OCI-LY1 (cell line): ENCODE measurements around the gene TANC1.

ENCODE experiments used
- H2AFZ ChIP-seq: fragments of 200-600 bp; sonication (generic), shearing (Covaris generic); 2 replicates; pipeline ENCODE4 v1.6.0; 2014; ENCODE audit warnings: antibody characterized with exemption, mild to moderate bottlenecking, low read length
- H3F3A ChIP-seq: fragments of 200-600 bp; sonication (generic), shearing (Covaris generic); 2 replicates; pipeline ENCODE4 v1.6.0; 2014; ENCODE audit warnings: mild to moderate bottlenecking, antibody characterized with exemption, low read length, moderate library complexity; ENCODE audit not compliant: insufficient read depth
- H3K27ac ChIP-seq: fragments of 200-600 bp; sonication (generic); 2 replicates; pipeline ENCODE4 v1.5.1; 2014; ENCODE audit warnings: low read length, mixed run types, mild to moderate bottlenecking, low read depth; ENCODE audit not compliant: poor library complexity, severe bottlenecking
- H3K27me3 ChIP-seq: fragments of 200-600 bp; sonication (generic); 2 replicates; pipeline ENCODE4 v1.6.0; 2014; ENCODE audit warnings: antibody characterized with exemption, mild to moderate bottlenecking, low read length, moderate library complexity; ENCODE audit not compliant: insufficient read depth
- H3K36me3 ChIP-seq: fragments of 200-600 bp; sonication (generic); 2 replicates; pipeline ENCODE4 v1.6.1; 2014; ENCODE audit warnings: mild to moderate bottlenecking, antibody characterized with exemption, low read length, moderate library complexity, mixed read lengths; ENCODE audit not compliant: insufficient read depth
- H3K4me1 ChIP-seq: fragments of 200-600 bp; sonication (generic); 2 replicates; pipeline ENCODE4 v1.5.1; 2014; ENCODE audit warnings: mild to moderate bottlenecking, low read length, moderate library complexity; ENCODE audit not compliant: insufficient read depth, severe bottlenecking
- H3K4me2 ChIP-seq: fragments of 200-600 bp; sonication (generic), shearing (Covaris generic); 2 replicates; pipeline ENCODE4 v1.6.1; 2014; ENCODE audit warnings: low read length
- H3K4me3 ChIP-seq: fragments of 200-600 bp; sonication (generic); 2 replicates; pipeline ENCODE4 v1.5.1; 2014; ENCODE audit warnings: low read length, low read depth, mild to moderate bottlenecking, mixed read lengths; ENCODE audit not compliant: poor library complexity, severe bottlenecking
- H3K79me2 ChIP-seq: fragments of 200-600 bp; shearing (Covaris generic); 2 replicates; pipeline ENCODE4 v1.6.1; 2016; ENCODE audit warnings: mixed run types, low read length, mixed read lengths; ENCODE audit not compliant: insufficient read depth
- H3K9ac ChIP-seq: fragments of 200-600 bp; sonication (generic), shearing (Covaris generic); 2 replicates; pipeline ENCODE4 v1.6.1; 2014; ENCODE audit warnings: mild to moderate bottlenecking, low read length, mixed read lengths
- H3K9me2 ChIP-seq: fragments of 200-600 bp; sonication (generic), shearing (Covaris generic); 2 replicates; pipeline ENCODE4 v1.6.1; 2014; ENCODE audit warnings: low read depth, mild to moderate bottlenecking, low read length, mixed read lengths
- H3K9me3 ChIP-seq: fragments of 200-600 bp; shearing (Covaris generic); 2 replicates; pipeline ENCODE4 v1.6.1; 2014; ENCODE audit warnings: low read length, mixed read lengths
- H4K20me1 ChIP-seq: fragments of 200-600 bp; sonication (generic), shearing (Covaris generic); 2 replicates; pipeline ENCODE4 v1.6.0; 2016; ENCODE audit warnings: mild to moderate bottlenecking, low read length; ENCODE audit not compliant: insufficient read depth
- CTCF ChIP-seq: fragments of 200-600 bp; sonication (generic), shearing (Covaris generic); IDR thresholded peaks from 2 replicates; pipeline ENCODE4 v1.5.1; 2017; ENCODE audit warnings: mild to moderate bottlenecking, antibody characterized with exemption, low read length, moderate library complexity, mixed read lengths
- EZH2 ChIP-seq: fragments of 200-600 bp; sonication (generic), shearing (Covaris generic); IDR thresholded peaks from 2 replicates; pipeline ENCODE4 v1.8.0; 2017; ENCODE audit warnings: borderline replicate concordance, mixed run types, mild to moderate bottlenecking, antibody characterized with exemption, low read length, moderate library complexity, mixed read lengths

TANC1 gene

GRCh38 chr2:159091381-159091780 lies 122.9 kb downstream of the TANC1 start:
- H3K4me3 ChIP-seq = peak overlapping the region; percentile 10

GRCh38 chr2:159091976-159092375 lies 123.5 kb downstream of the TANC1 start:
- peak overlapping the region; percentile 49; the same call in 1 of the 2 replicates for H3K4me2 ChIP-seq
- peak overlapping the region; percentile 10 for H3K4me3 ChIP-seq
- no peaks in the 10 kb centered on the region for H3K27me3 ChIP-seq
- no peaks in the 10 kb centered on the region for H3K79me2 ChIP-seq
- H3K9me3 ChIP-seq = no peaks in the 10 kb centered on the region
- H3K36me3 ChIP-seq = no peaks in the 10 kb centered on the region
- no peaks in the 10 kb centered on the region for H4K20me1 ChIP-seq
- peaks cover 60% of the 10 kb centered on the region for H3K4me1 ChIP-seq
- peak overlapping the region; percentile 86 for H3K27ac ChIP-seq
- no peaks in the 10 kb centered on the region for H3K9me2 ChIP-seq
- H2AFZ ChIP-seq = no peak overlapping the region
- peak overlapping the region; percentile 47; the same call in 1 of the 2 replicates for H3K9ac ChIP-seq
- H3F3A ChIP-seq = no peaks in the 10 kb centered on the region
- no peak for TF ChIP-seq EZH2
- TF ChIP-seq CTCF = no peak

More at GRCh38 chr2:159091381-159091780, 122.9 kb downstream of the TANC1 start:
- Histone ChIP-seq H3K4me1 (peaks cover 60% of the 10 kb centered on the region), H3K9ac (peak overlapping the region; percentile 47; the same call in 1 of the 2 replicates), H2AFZ (no peak overlapping the region), H3F3A (no peaks in the 10 kb centered on the region), H3K79me2 (no peaks in the 10 kb centered on the region), H3K27me3 (no peaks in the 10 kb centered on the region), H3K9me3 (no peaks in the 10 kb centered on the region), H4K20me1 (no peaks in the 10 kb centered on the region), H3K27ac (peak overlapping the region; percentile 86), H3K9me2 (no peaks in the 10 kb centered on the region), H3K4me2 (peak overlapping the region; percentile 49; the same call in 1 of the 2 replicates), H3K36me3 (no peaks in the 10 kb centered on the region)
- TF ChIP-seq EZH2 (no peak), CTCF (no peak)

- H3K4me1 ChIP-seq = peaks cover 60% of the 10 kb centered on the region
- H3K4me3 ChIP-seq = no peak overlapping the region
- H3F3A ChIP-seq = no peaks in the 10 kb centered on the region
- TF ChIP-seq CTCF (no peak), EZH2 (no peak)
- peak overlapping the region; percentile 86 for H3K27ac ChIP-seq
- H3K79me2 ChIP-seq = no peaks in the 10 kb centered on the region
- H3K9ac ChIP-seq = no peak overlapping the region; the same call in 1 of the 2 replicates
- no peak overlapping the region for H3K4me2 ChIP-seq
- H4K20me1 ChIP-seq = no peaks in the 10 kb centered on the region
- no peaks in the 10 kb centered on the region for H3K9me2 ChIP-seq
- no peak overlapping the region for H2AFZ ChIP-seq
- no peaks in the 10 kb centered on the region for H3K9me3 ChIP-seq
- no peaks in the 10 kb centered on the region for H3K27me3 ChIP-seq
- H3K36me3 ChIP-seq = no peaks in the 10 kb centered on the region
Observed at GRCh38 chr2:159093497-159093896, 125.1 kb downstream of the TANC1 start.
